Omental fat pad (tissue), 4 donors: ENCODE measurements around the gene MTFR1L. TPM values are rescaled to one million over a fixed set of nuclear protein-coding genes. Genes with fewer than 3 reads are reported as not detected.

Experiments
- ATAC-seq: fragments of 150-250 bp; one replicate; pipeline ENCODE4 v1.9.1; 2016; ENCODE audit warnings: mild to moderate bottlenecking, moderate library complexity; ENCODE audit not compliant: low FRiP score
- DNase-seq: peaks from one replicate; pipeline ENCODE4 v3.0.0-alpha.2; 2019; ENCODE audit warnings: low spot score
- small RNA-seq: library from RNA; depleted of rRNA; stranded (forward); fragments of <200 nt; gene quantifications from one replicate; pipeline ENCODE3, GENCODE V24; 2016
- total RNA-seq, 4 donors: library from RNA; depleted of rRNA; stranded (reverse); fragments of >200 nt; gene quantifications; one replicate each; pipeline ENCODE4 v1.1.0, GENCODE V29; 2016
- TF ChIP-seq, protein P1 (sequence below), 3 donors: fragments of 450-650 bp; IDR thresholded peaks; one replicate each; pipeline ENCODE4 v1.5.1; 2016 to 2017; ENCODE audit warnings: antibody characterized with exemption in 3 of 3, mild to moderate bottlenecking in 3 of 3, moderate library complexity in 2 of 3

MTFR1L gene
- total RNA-seq, 4 donors from 2014 or later: 40.8 to 84.2 (median 61.3) TPM

DNA sequence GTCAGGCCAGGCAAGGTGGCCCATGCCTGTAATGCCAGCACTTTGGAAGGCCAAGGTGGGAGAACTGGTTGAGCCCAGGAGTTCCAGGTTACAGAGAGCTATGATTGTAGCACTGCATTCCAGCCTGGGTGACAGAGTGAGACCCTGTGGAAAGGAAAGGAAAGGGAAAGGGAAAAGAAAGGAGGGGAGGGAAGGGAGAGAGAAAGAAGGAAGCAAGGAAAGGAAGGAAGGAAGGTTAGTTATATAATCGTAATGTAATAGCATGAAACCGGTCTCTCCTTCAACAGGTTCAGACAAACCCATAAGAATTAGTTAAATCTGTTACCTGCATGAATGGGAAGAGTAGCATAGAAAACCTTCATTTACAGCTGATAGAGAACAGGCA lies 56.9 kb downstream of the MTFR1L start:
- DNase-seq (no peak), ATAC-seq (no peak)
- TF ChIP-seq, protein P1, sequence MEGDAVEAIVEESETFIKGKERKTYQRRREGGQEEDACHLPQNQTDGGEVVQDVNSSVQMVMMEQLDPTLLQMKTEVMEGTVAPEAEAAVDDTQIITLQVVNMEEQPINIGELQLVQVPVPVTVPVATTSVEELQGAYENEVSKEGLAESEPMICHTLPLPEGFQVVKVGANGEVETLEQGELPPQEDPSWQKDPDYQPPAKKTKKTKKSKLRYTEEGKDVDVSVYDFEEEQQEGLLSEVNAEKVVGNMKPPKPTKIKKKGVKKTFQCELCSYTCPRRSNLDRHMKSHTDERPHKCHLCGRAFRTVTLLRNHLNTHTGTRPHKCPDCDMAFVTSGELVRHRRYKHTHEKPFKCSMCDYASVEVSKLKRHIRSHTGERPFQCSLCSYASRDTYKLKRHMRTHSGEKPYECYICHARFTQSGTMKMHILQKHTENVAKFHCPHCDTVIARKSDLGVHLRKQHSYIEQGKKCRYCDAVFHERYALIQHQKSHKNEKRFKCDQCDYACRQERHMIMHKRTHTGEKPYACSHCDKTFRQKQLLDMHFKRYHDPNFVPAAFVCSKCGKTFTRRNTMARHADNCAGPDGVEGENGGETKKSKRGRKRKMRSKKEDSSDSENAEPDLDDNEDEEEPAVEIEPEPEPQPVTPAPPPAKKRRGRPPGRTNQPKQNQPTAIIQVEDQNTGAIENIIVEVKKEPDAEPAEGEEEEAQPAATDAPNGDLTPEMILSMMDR (IDR thresholded peaks at IDR 0.05): no peak

DNA sequence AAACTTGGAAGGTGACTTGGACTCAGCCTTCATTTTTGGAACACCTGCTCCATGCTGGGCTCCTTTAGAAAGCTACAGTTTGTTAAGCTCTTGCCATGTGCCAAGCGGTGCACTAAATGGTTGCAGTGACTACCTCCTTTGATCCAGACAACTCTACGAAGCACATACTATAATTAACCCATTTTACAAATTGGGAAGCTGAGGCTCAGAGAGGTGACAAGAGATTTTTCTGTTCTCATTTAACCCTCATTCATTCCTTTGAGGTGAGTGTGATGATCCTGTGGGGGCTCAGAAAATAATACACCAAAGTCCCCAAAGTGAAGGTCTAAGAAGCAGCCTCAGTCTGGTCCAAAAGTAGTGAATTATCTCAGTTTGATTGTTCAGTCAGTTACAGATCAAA lies 57.4 kb downstream of the MTFR1L start:
- TF ChIP-seq, protein P1 (IDR thresholded peaks at IDR 0.05): no peak
- ATAC-seq (no peak), DNase-seq (no peak)

DNA sequence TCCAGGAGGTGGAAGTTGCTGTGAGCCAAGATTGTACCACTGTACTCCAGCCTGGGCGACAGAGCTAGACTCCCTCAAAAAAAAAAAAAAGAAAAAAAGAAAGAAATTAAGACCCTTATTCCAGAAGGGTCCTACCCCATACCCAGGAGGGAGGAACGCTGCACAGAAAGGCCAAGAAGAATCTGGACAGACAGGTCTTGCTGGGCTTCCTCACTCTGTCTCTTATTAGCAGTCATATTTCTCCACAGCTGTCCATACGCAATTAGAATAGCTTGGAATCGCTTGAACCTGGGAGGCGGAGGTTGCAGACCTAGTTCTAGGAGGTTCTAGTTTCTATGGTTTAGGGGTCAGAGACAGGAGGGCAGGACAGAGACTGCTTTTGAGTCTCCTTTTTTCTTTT lies 58.9 kb downstream of the MTFR1L start:
- TF ChIP-seq, protein P1 (IDR thresholded peaks at IDR 0.05): no peak
- DNase-seq: no peak
- no peak for ATAC-seq

- ATAC-seq: no peak
- no peak for DNase-seq
- TF ChIP-seq, protein P1 (IDR thresholded peaks at IDR 0.05): no peak
These were observed 59.9 kb downstream of the MTFR1L start for GRCh38 chr1:25879675-25880074.

GRCh38 chr1:25880518-25880917 lies 60.8 kb downstream of the MTFR1L start:
- DNase-seq: no peak
- TF ChIP-seq, protein P1 (IDR thresholded peaks at IDR 0.05): no peak
- ATAC-seq: no peak

DNA sequence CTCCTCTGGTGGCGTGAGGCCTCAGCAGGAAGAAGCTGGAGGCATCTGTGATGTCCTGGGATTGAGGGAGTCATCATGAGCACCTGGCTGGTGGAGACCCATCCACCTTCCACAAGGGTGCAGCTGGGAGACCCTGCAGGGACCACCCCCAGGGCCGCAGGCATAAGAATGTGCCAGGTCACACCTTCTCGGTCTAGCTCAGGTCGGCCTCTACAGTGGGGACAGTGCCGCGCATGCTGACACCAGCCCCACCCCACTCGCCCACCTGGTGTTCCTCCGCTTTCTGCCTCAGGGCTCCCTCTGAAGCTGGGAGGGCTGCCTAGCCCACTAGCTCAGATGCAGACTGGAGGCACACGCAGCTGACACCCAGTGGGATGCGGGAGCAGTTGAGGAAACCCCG lies 61.5 kb downstream of the MTFR1L start:
- TF ChIP-seq, protein P1 (IDR thresholded peaks at IDR 0.05): no peak
- no peak for ATAC-seq
- DNase-seq: no peak

Small RNA genes within 50 kb of the gene (small RNA-seq; reads per million reads assigned to genes)
- not detected for gene RF00019

Other genes starting within 250 kb of the MTFR1L start
- gene MAN1C1, start 203.2 kb upstream of the MTFR1L start, total RNA-seq: 10 to 100 TPM; 21.0 to 47.4 (median 24.4) TPM
- gene SELENON, start 19.8 kb upstream of the MTFR1L start, total RNA-seq: 10 to 100 TPM; 26.0 to 57.3 (median 53.6) TPM
- not detected for gene AUNIP, start 39.5 kb downstream of the MTFR1L start, total RNA-seq
- gene PAQR7, start 55.8 kb downstream of the MTFR1L start, total RNA-seq: 1 to 10 TPM; 4.3 to 7.2 (median 6.5) TPM
- 10 to 100 TPM; 19.5 to 41.0 (median 29.7) TPM for gene STMN1, start 86.5 kb downstream of the MTFR1L start, total RNA-seq
- 1 to 10 TPM; 5.3 to 9.8 (median 8.2) TPM for gene PAFAH2, start 178.1 kb downstream of the MTFR1L start, total RNA-seq
- gene EXTL1, start 201.8 kb downstream of the MTFR1L start, total RNA-seq: under 1 TPM in 1 of 4 donors, not detected in 3; 0.65 TPM
- 1 to 10 TPM in 1 of 4 donors, under 1 TPM in 1, not detected in 2; 0.36 to 1.7 TPM for gene SLC30A2, start 226.2 kb downstream of the MTFR1L start, total RNA-seq
- under 1 TPM in 2 of 4 donors, not detected in 2; 0.60 to 0.74 TPM for gene TRIM63, start 247.7 kb downstream of the MTFR1L start, total RNA-seq